Measurements from ENCODE around the gene ZNF385A. TPM values are rescaled to one million over a fixed set of nuclear protein-coding genes. Genes with fewer than 3 reads are reported as not detected.

The ZNF385A gene
- total and polyA plus RNA-seq, 2 of the 13 experiments (the other 11 are each of a cell fraction or from before 2014, with no cell fraction given): 0.44 to 0.67 TPM

DNA sequence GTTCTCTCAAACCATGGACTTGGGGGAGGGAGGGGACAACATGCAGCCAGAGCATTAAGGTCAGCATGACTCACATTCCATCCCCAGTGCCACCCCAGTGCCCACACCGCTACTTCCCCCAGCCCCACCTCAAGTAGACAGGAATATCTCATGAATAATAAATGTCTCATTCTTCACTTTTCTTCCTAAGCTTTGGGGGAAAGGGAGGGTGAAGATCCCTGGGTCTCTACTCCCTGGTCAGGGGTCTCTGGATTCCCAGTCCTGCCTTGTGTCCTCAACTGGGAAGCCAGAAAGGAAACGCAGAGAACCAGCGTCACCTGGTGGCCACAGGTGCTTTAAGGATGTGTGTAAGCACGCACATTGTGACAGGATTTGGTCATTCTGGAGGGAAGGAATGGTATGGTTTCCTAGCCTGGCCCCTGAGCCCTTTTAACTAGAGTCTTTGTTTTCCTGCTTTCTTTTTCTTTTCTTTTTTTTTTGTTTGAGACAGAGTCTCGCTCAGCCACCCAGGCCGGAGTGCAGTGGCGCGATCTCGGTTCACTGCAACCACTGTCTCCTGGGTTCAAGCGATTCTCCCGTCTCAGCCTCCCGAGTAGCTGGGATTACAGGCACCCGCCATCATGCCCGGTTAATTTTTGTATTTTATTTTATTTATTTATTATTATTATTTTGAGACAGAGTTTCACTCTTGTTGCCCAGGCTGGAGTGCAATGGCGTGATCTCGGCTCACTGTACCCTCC lies 23.6 kb downstream of the ZNF385A start (continued):
- TF ChIP-seq PRDM4 (CRISPR knock-in tag; IDR thresholded peaks at IDR 0.05; ENCODE audit: borderline replicate concordance) (no peak), HNRNPK (IDR thresholded peaks at IDR 0.05; ENCODE audit: low read depth, low read length, poor library complexity, severe bottlenecking) (no peak), ZNF326 (CRISPR knock-in tag; IDR thresholded peaks at IDR 0.05; ENCODE audit: borderline replicate concordance) (no peak), RFXAP (CRISPR knock-in tag; IDR thresholded peaks at IDR 0.05; ENCODE audit: borderline replicate concordance) (0 out of 2 replicates have a peak, but pooled peaks have one; percentile 55), EHMT2 (IDR thresholded peaks at IDR 0.05; ENCODE audit: borderline replicate concordance, low read depth, low read length) (no peak), SRSF1 (optimal IDR thresholded peaks at IDR 0.05; ENCODE audit: low read depth, low read length) (no peak), ZNF615 (CRISPR knock-in tag; IDR thresholded peaks at IDR 0.05; ENCODE audit: borderline replicate concordance) (no peak), SETDB1 (CRISPR knock-in tag; IDR thresholded peaks at IDR 0.05; ENCODE audit: borderline replicate concordance) (no peak), SOX5 (CRISPR knock-in tag; IDR thresholded peaks at IDR 0.05; ENCODE audit: borderline replicate concordance) (no peak), KLF16 (CRISPR knock-in tag; IDR thresholded peaks at IDR 0.05) (peak in 1 of 2 experiments; percentile 60; a peak in 1 of 4 replicates), ZNF513 (CRISPR knock-in tag; conservative IDR thresholded peaks at IDR 0.05) (no peak), TBL1XR1 (IDR thresholded peaks at IDR 0.05; ENCODE audit: borderline replicate concordance, low read length, partially characterized antibody) (no peak), ZNF17 (CRISPR knock-in tag; IDR thresholded peaks at IDR 0.05) (no peak), ADNP (CRISPR knock-in tag; IDR thresholded peaks at IDR 0.05) (no peak), ZBTB39 (CRISPR knock-in tag; IDR thresholded peaks at IDR 0.05) (no peak)
- TF ChIP-seq, protein P1, sequence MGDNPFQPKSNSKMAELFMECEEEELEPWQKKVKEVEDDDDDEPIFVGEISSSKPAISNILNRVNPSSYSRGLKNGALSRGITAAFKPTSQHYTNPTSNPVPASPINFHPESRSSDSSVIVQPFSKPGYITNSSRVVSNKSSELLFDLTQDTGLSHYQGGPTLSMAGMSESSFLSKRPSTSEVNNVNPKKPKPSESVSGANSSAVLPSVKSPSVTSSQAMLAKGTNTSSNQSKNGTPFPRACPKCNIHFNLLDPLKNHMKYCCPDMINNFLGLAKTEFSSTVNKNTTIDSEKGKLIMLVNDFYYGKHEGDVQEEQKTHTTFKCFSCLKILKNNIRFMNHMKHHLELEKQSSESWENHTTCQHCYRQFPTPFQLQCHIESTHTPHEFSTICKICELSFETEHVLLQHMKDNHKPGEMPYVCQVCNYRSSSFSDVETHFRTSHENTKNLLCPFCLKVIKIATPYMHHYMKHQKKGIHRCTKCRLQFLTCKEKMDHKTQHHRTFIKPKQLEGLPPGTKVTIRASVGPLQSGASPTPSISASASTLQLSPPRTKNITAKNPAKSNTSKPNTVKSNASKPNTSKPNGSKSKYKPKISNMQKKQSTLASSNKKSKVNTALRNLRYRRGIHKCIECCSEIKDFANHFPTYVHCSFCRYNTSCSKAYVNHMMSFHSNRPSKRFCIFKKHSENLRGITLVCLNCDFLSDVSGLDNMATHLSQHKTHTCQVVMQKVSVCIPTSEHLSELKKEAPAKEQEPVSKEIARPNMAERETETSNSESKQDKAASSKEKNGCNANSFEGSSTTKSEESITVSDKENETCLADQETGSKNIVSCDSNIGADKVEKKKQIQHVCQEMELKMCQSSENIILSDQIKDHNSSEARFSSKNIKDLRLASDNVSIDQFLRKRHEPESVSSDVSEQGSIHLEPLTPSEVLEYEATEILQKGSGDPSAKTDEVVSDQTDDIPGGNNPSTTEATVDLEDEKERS (CRISPR knock-in tag; IDR thresholded peaks at IDR 0.05): no peak

Measured in HepG2 (cell line).